Measurements from ENCODE around the gene ALK. TPM values are rescaled to one million over a fixed set of nuclear protein-coding genes. Genes with fewer than 3 reads are reported as not detected.

The ALK gene
- total RNA-seq, 4 donors from 2014 or later, result 0.06 to 4.1 TPM; not detected in 2

DNA sequence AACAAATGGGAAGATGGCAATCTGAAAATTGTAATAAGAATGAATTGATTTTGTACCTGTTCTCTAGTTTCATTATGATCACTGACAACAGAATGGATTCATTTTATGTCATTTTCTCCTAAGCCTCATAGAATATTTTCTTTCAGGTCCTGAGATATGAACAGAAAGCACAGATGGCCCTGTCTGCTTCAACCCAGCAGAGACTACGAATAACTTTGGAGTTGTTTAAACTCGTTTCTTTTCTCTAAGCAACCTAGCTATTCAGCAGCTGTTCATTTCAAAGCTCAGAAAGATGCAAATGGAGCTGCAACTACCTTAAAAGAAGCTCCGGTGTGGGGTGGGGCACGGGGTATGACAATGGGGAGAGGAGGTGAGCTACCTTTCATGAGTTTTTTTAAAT is 124.9 kb downstream of the ALK start:
- Histone ChIP-seq H3K4me1 (no peaks in the 10 kb centered on the region), H3K9me3 (no peaks in the 10 kb centered on the region), H3K27ac (no peak overlapping the region), H3K27me3 (no peaks in the 10 kb centered on the region), H3K4me3 (no peak overlapping the region), H3K36me3 (no peaks in the 10 kb centered on the region)
- TF ChIP-seq, protein P1, sequence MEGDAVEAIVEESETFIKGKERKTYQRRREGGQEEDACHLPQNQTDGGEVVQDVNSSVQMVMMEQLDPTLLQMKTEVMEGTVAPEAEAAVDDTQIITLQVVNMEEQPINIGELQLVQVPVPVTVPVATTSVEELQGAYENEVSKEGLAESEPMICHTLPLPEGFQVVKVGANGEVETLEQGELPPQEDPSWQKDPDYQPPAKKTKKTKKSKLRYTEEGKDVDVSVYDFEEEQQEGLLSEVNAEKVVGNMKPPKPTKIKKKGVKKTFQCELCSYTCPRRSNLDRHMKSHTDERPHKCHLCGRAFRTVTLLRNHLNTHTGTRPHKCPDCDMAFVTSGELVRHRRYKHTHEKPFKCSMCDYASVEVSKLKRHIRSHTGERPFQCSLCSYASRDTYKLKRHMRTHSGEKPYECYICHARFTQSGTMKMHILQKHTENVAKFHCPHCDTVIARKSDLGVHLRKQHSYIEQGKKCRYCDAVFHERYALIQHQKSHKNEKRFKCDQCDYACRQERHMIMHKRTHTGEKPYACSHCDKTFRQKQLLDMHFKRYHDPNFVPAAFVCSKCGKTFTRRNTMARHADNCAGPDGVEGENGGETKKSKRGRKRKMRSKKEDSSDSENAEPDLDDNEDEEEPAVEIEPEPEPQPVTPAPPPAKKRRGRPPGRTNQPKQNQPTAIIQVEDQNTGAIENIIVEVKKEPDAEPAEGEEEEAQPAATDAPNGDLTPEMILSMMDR (IDR thresholded peaks at IDR 0.05), result no peak
- TF ChIP-seq POLR2A (IDR thresholded peaks at IDR 0.05), result no peak
- DNase-seq, result no peak
- intact Hi-C loops (cut with DNase I; ENCODE audit: low total_unique reads), result no loop called here

DNA sequence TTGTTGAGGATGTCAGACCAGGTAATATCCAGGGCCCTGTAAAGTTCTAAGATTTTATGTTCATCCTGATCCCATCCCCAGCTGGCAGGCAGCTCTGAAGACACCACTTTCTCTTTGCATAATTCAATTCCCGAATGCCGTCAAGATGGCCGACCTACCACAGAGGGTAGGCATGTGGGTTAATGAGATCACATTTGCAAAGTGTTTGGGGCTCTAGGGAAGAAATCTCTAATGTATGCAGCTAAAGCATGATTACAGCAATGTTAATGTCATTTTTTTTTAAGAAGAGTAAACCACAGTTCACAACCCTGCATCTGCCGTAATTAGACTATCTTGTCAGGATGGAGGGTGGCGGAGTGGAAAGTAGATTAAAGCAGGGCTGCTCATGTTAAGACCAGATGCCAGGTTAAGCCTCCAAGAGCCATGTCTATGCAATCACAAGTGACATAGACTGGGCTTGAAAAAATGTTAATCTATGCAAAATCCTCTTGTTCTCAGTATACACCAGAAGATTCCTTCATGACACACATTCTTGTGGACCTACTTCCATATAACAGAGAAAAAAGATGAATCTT is 131.4 kb downstream of the ALK start:
- H3K4me1 ChIP-seq, result no peaks in the 10 kb centered on the region
- no peaks in the 10 kb centered on the region for H3K36me3 ChIP-seq
- DNase-seq, result no peak
- no peaks in the 10 kb centered on the region for H3K9me3 ChIP-seq
- no peak overlapping the region for H3K4me3 ChIP-seq
- H3K27ac ChIP-seq, result no peak overlapping the region
- H3K27me3 ChIP-seq, result no peaks in the 10 kb centered on the region
- intact Hi-C loops (cut with DNase I; ENCODE audit: low total_unique reads), result no loop called here
- no peak for TF ChIP-seq POLR2A (IDR thresholded peaks at IDR 0.05)
- TF ChIP-seq, protein P1 (IDR thresholded peaks at IDR 0.05), result no peak

DNA sequence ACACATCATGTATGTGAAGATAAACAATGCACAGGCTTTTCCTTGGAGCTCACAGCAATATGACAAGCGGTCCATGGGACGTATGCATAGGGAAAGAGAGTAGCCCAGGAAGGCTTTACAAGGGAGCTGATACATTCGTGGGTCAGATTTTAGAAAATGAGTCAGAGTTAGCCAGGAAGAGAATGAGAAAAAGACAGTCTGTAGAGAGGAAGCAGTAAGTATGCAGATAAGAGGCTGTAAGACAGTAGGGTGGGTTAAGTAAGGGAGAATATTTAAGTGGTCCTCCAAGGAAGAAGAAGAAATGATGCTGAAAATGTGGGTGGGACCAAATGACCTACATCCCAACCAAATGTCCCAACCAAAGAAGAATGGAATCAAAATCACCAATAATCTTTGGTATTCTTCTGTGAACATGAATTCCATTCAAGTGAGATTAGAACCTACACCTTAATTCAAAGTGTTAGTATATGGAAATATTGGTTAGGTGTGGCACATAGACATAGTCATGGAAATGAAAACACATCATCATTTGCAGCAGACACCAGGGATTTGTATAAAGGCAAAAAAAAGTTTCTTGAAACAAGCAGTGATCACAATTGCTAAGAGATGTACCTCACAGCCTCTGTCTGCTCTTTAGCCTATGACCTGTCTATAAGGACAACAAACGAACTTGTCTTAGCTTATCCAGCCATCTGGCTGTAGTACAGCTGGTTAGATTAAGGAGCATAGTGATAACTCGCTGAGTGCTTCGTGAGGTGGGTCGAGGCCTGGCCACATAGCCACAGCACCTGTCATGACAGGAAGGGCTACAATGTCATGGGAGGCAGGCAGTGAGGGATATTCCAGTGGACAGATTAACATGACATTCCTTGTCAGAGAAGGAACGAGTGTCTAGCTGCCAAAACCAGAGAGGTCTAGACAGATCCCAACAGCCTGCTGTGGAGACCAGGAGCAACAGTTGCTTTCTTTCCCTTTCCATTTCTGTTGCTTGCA is 133.6 kb downstream of the ALK start:
- TF ChIP-seq, protein P1 (IDR thresholded peaks at IDR 0.05), result no peak
- TF ChIP-seq POLR2A (IDR thresholded peaks at IDR 0.05), result no peak

DNA sequence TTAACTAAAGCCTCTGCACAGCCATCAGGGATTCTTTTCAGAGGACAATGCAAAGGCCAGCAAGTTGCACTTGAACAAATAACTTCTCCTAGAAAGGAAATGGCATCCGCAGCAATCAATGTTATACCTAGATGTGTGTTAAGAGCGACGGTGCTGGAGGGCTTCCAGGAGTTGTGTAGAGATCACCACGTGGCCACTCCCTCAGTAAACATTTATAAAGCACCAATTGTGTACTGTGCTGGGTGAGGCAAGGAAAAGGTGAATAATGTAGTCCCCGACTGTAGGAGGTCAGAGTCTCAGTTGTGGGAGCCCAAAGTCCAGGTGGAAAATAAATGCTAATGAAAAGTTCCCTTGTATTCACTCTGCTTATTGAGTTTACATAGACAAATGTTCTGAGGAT is 135.0 kb downstream of the ALK start:
- intact Hi-C loops (cut with DNase I; ENCODE audit: low total_unique reads), result no loop called here
- TF ChIP-seq, protein P1 (IDR thresholded peaks at IDR 0.05), result no peak
- no peak for TF ChIP-seq POLR2A (IDR thresholded peaks at IDR 0.05)
- no peaks in the 10 kb centered on the region for H3K36me3 ChIP-seq
- H3K27me3 ChIP-seq, result no peaks in the 10 kb centered on the region
- no peak for DNase-seq
- no peaks in the 10 kb centered on the region for H3K9me3 ChIP-seq
- H3K4me3 ChIP-seq, result no peak overlapping the region
- no peaks in the 10 kb centered on the region for H3K4me1 ChIP-seq
- H3K27ac ChIP-seq, result no peak overlapping the region

More for the DNA sequence above, 133.6 kb downstream of the ALK start:
- Histone ChIP-seq H3K36me3 (no peaks in the 10 kb centered on the region), H3K4me3 (no peak overlapping the region), H3K27me3 (no peaks in the 10 kb centered on the region), H3K4me1 (no peaks in the 10 kb centered on the region), H3K9me3 (no peaks in the 10 kb centered on the region), H3K27ac (no peak overlapping the region)
- DNase-seq, result no peak
- intact Hi-C loops (cut with DNase I; ENCODE audit: low total_unique reads), result no loop called here

DNA sequence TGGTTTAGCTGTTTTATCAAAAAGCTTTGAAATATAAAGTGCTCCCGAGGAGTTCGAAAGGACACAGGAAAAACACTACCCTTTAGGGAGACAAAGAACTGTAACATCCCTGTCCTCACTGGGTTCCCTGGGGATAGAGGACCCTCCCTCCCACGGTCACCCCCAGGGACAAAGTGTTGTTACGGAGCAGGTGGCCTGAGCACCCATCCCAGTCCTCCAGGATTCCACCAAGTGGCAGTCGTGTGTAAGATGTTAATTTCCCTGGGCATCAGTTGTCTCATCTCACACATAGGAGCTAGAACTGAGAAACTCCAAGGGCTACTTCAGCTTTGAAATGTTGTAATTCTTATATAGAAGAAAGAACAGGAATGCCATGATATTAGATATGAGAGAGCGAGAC is 137.7 kb downstream of the ALK start:
- H3K27ac ChIP-seq, result no peak overlapping the region
- no peaks in the 10 kb centered on the region for H3K4me1 ChIP-seq
- H3K27me3 ChIP-seq, result no peaks in the 10 kb centered on the region
- H3K4me3 ChIP-seq, result no peak overlapping the region
- H3K9me3 ChIP-seq, result no peaks in the 10 kb centered on the region
- TF ChIP-seq, protein P1 (IDR thresholded peaks at IDR 0.05), result no peak
- no peak for TF ChIP-seq POLR2A (IDR thresholded peaks at IDR 0.05)
- intact Hi-C loops (cut with DNase I; ENCODE audit: low total_unique reads), result no loop called here
- no peaks in the 10 kb centered on the region for H3K36me3 ChIP-seq
- DNase-seq, result no peak
